Heart left ventricle (tissue), 16 donors: ENCODE measurements around the gene FBXO21. TPM values are rescaled to one million over a fixed set of nuclear protein-coding genes. Genes with fewer than 3 reads are reported as not detected.
"Not testable (repeated sequence)": the region's sequence is repeated elsewhere in the genome, so short reads cannot be mapped to it uniquely, and the experiment has no call there.

ENCODE experiments used
- ATAC-seq, 4 donors: fragments of 200-7000 bp; cut with Tn5 transposase; one replicate each; pipeline ENCODE4 v1.9.1; 2020 to 2022; ENCODE audit warnings: moderate library complexity in 4 of 4, mild to moderate bottlenecking in 3 of 4, moderate number of reproducible peaks in 1 of 4
- DNase-seq, 5 donors: peaks; one replicate each; pipeline ENCODE4 v3.0.0-alpha.2; 2020
- H3K27ac ChIP-seq, 12 donors: fragments of 200-600 bp; sonication (generic) in 4 of 12; one replicate each; pipeline versions ENCODE4 v1.5.0 to v1.8.0; 2016 to 2022; ENCODE audit warnings: mild to moderate bottlenecking in 2 of 12
- H3K27me3 ChIP-seq, 9 donors: fragments of 200-600 bp; sonication (generic) in 2 of 9; one replicate each; pipeline versions ENCODE4 v1.5.1 to v1.8.0; 2016 to 2022; ENCODE audit warnings: mild to moderate bottlenecking in 3 of 9
- H3K36me3 ChIP-seq, 9 donors: fragments of 200-600 bp; sonication (generic) in 2 of 9; one replicate each; pipeline versions ENCODE4 v1.5.0 to v1.8.0; 2018 to 2022; ENCODE audit warnings: mild to moderate bottlenecking in 2 of 9
- H3K4me1 ChIP-seq, 12 donors: fragments of 200-600 bp; sonication (generic) in 4 of 12; one replicate each; pipeline versions ENCODE4 v1.5.0 to v1.8.0; 2016 to 2022; ENCODE audit warnings: mild to moderate bottlenecking in 3 of 12
- H3K4me3 ChIP-seq, 12 donors: fragments of 200-600 bp; sonication (generic) in 4 of 12; one replicate each; pipeline versions ENCODE4 v1.5.0 to v1.8.0; 2017 to 2022; ENCODE audit warnings: mild to moderate bottlenecking in 9 of 12, moderate library complexity in 4 of 12
- H3K9me3 ChIP-seq, 12 donors: fragments of 200-600 bp; sonication (generic) in 4 of 12; one replicate each; pipeline versions ENCODE4 v1.5.0 to v1.8.0; 2016 to 2022; ENCODE audit warnings: mild to moderate bottlenecking in 1 of 12
- CTCF ChIP-seq, 12 donors: fragments of 200-600 bp; sonication (generic) in 4 of 12; IDR thresholded peaks; one replicate each; pipeline versions ENCODE4 v1.5.0 to v1.8.0; 2018 to 2022; ENCODE audit warnings: antibody characterized with exemption in 12 of 12, mild to moderate bottlenecking in 5 of 12
- POLR2A ChIP-seq, 2 donors: fragments of 450-650 bp; IDR thresholded peaks; one replicate each; pipeline ENCODE4 v1.6.1; 2017; ENCODE audit warnings: antibody characterized with exemption in 2 of 2, mild to moderate bottlenecking in 2 of 2, moderate library complexity in 2 of 2
- WGBS, 4 donors: extraction: QIAGEN DNeasy Blood & Tissue Kit in 2 of 4; methylation state at CpG; one replicate each; pipeline versions ENCODE4 v1.1.5 to v1.1.7; 2013 to 2018; 5-methylcytosine and 5-hydroxymethylcytosine counted together
- intact Hi-C, 10 donors: fragments of 100-400 bp; cut with DNase I; formaldehyde crosslinking; loops; one replicate each; pipeline versions ENCODE4 v1.11.1 to v1.14.2; 2022
- polyA plus RNA-seq, 2 donors: library from polyadenylated mRNA; stranded (reverse); fragments of 200-250 nt; gene quantifications; one replicate each; pipeline ENCODE4 v1.2.3, GENCODE V29; 2013
- total RNA-seq, 9 donors: library from RNA; depleted of rRNA in 2 of 9; stranded (reverse); fragments of >200 nt in 2 of 9; fragmentation: NEBNext Ultra II Directional in 3 of 9; extraction: Animal tissue kit (Norgen Biotek cat#: 25700) in 3 of 9; gene quantifications; one replicate each; pipeline versions ENCODE4 v1.1.0 to v1.2.4, GENCODE V29; 2016 to 2023
- donor health status: ischemic (EF 13 %, LVEDD 7.1; RV severe dilation, severe dysfunction).
- donor health status: healthy with polysubstance abuse.
- donor health status: DM: no; HTN: yes; CAD: no.
- donor health status: DM: no; HTN: no; CAD: no.
- donor health status: ischemic (EF 25% LVEDD 6.9; RV normal size, moderate dysfunction).
- donor health status: ischemic (EF 25% LVEDD 5.7; RV mildly dilated, moderate dysfunction).
- donor health status: healthy.
- donor health status: DM: yes; HTN: yes; CAD: no.
- donor health status: ischemic (EF 35%, LVEDD 5.7; RV mildly dilated, moderate dysfunction).
- donor health status: nonischemic (EF 11% LVEDD 7.7; RV severe dilation, severe dysfunction).
- donor health status: DM: yes; HTN: yes; CAD: no.
- donor health status: PGD.
- donor health status: ischemic (EF 29% LVEDD 5.4; RV normal size, mild dysfunction).
- donor health status: nonischemic (EF 23%, LVEDD 6.1; RV moderate dilation, normal function).

The FBXO21 gene
- total and polyA plus RNA-seq, 11 donors, result 10.9 to 82.4 (median 44.1) TPM

GRCh38 chr12:117193903-117194302, 3.6 kb upstream of the FBXO21 start:
- WGBS, 4 donors, result 81 to 97% (median 94%) methylated on average over 3 of the region's 3 CpGs
- H3K27ac ChIP-seq, result no peak overlapping the region
- H3K27me3 ChIP-seq, result peaks cover 0 to 8% (median 0%) of the 10 kb centered on the region in 9 donors
- peaks cover 0 to 3% (median 0%) of the 10 kb centered on the region in 12 donors for H3K9me3 ChIP-seq
- no peak overlapping the region for H3K4me3 ChIP-seq
- peaks cover 0 to 13% (median 6%) of the 10 kb centered on the region in 12 donors for H3K4me1 ChIP-seq
- no peaks in the 10 kb centered on the region for H3K36me3 ChIP-seq
- intact Hi-C loops, result no loop called here
- DNase-seq, result no peak
- ATAC-seq, result no peak
- no peak for TF ChIP-seq CTCF (IDR thresholded peaks at IDR 0.05)
- no peak for TF ChIP-seq POLR2A (IDR thresholded peaks at IDR 0.05)

- peaks cover 0 to 21% (median 10%) of the 10 kb centered on the region in 12 donors for H3K4me1 ChIP-seq
- intact Hi-C loops, DNase-seq, H3K4me3 ChIP-seq, H3K36me3 ChIP-seq, H3K9me3 ChIP-seq, H3K27me3 ChIP-seq, H3K27ac ChIP-seq, ATAC-seq: not testable (repeated sequence)
- 89 to 90% (median 89%) methylated on average over 9 of the region's 9 CpGs for WGBS, 4 donors
Observed at GRCh38 chr12:117192581-117192980, 2.3 kb upstream of the FBXO21 start.

- Histone ChIP-seq H3K4me1 (peaks cover 0 to 21% (median 10%) of the 10 kb centered on the region in 12 donors), H3K9me3 (peaks cover 0 to 3% (median 0%) of the 10 kb centered on the region in 12 donors), H3K4me3 (no peak overlapping the region), H3K27ac (no peak overlapping the region), H3K27me3 (peaks cover 0 to 8% (median 0%) of the 10 kb centered on the region in 9 donors), H3K36me3 (peaks cover 0 to 12% (median 5%) of the 10 kb centered on the region in 9 donors)
- ATAC-seq (no peak), DNase-seq (no peak)
- intact Hi-C loops, result no loop called here
- TF ChIP-seq POLR2A (IDR thresholded peaks at IDR 0.05) (no peak), CTCF (IDR thresholded peaks at IDR 0.05) (no peak)
- WGBS, 4 donors, result 75 to 81% (median 79%) methylated on average over 2 of the region's 2 CpGs
Observed at GRCh38 chr12:117192057-117192456, 1.8 kb upstream of the FBXO21 start.

GRCh38 chr12:117189725-117190209, 503 bp downstream of the FBXO21 start:
- Histone ChIP-seq H3K27ac (peak overlapping the region; percentile 37 to 87 (median 76)), H3K36me3 (peaks cover 0 to 35% (median 27%) of the 10 kb centered on the region in 9 donors), H3K9me3 (peaks cover 0 to 3% (median 0%) of the 10 kb centered on the region in 12 donors), H3K4me3 (peak overlapping the region; percentile 51 to 98 (median 89)), H3K27me3 (no peaks in the 10 kb centered on the region), H3K4me1 (peaks cover 0 to 21% (median 13%) of the 10 kb centered on the region in 12 donors)
- peak in 3 of 4 donors; percentile 4 to 12 (median 8) for ATAC-seq
- intact Hi-C loops, result no loop called here
- peak in 4 of 5 donors; percentile 21 to 65 (median 36) for DNase-seq
- TF ChIP-seq POLR2A (IDR thresholded peaks at IDR 0.05) (no peak), CTCF (IDR thresholded peaks at IDR 0.05) (no peak)
- 0 to 1% (median 1%) methylated on average over 16 to 52 of the region's 52 CpGs for WGBS, 4 donors
